CD4-positive, alpha-beta memory T cell (primary cell): ENCODE measurements around the gene TDG. TPM values are rescaled to one million over a fixed set of nuclear protein-coding genes. Genes with fewer than 3 reads are reported as not detected.

ENCODE experiments used
- CTCF ChIA-PET: fragments of 350-600 bp; sonication (Branson Sonifier 250); formaldehyde crosslinking; loops from one replicate; lab custom pipeline; 2021; ENCODE audit warnings: inconsistent platforms; ENCODE audit not compliant: partially characterized antibody; lab: Charles Lee
- POLR2A ChIA-PET: fragments of 350-600 bp; sonication (Branson Sonifier 250); formaldehyde crosslinking; loops from one replicate; lab custom pipeline; 2021; ENCODE audit not compliant: partially characterized antibody; lab: Charles Lee
- DNase-seq, 5 donors: peaks; one replicate each; pipeline versions ENCODE4 v3.0.0 to v3.0.0-alpha.2; 2020 to 2022; ENCODE audit warnings: mixed read lengths in 1 of 5
- H3K27ac ChIP-seq: one replicate; pipeline ENCODE4 v1.7.0; 2013; ENCODE audit warnings: low read depth, low read length
- H3K27me3 ChIP-seq: 2 replicates; pipeline ENCODE4 v1.7.0; 2013; ENCODE audit warnings: mild to moderate bottlenecking, low read length, moderate library complexity; ENCODE audit not compliant: insufficient read depth
- H3K36me3 ChIP-seq: 2 replicates; pipeline ENCODE4 v1.7.0; 2013; ENCODE audit warnings: mild to moderate bottlenecking, low read length, moderate library complexity; ENCODE audit not compliant: insufficient read depth
- H3K4me1 ChIP-seq: 2 replicates; pipeline ENCODE4 v1.7.0; 2013; ENCODE audit warnings: mild to moderate bottlenecking, low read length, moderate library complexity; ENCODE audit not compliant: insufficient read depth
- H3K4me3 ChIP-seq, 2 donors: one replicate each; pipeline ENCODE4 v1.7.0; 2013; ENCODE audit warnings: low read length in 2 of 2, mild to moderate bottlenecking in 1 of 2
- H3K9me3 ChIP-seq, 2 donors: one replicate each; pipeline ENCODE4 v1.7.0; 2013; ENCODE audit warnings: low read length in 2 of 2, control low read depth in 1 of 2; ENCODE audit not compliant: control insufficient read depth in 1 of 2
- H3K27ac Mint-ChIP-seq, 7 donors: one replicate each; pipeline ENCODE4 v1.8.0; 2020 to 2021; ENCODE audit warnings: mixed read lengths in 7 of 7, mild to moderate bottlenecking in 6 of 7, inconsistent platforms in 3 of 7, moderate library complexity in 3 of 7
- H3K27me3 Mint-ChIP-seq, 2 donors: one replicate each; pipeline ENCODE4 v1.8.0; 2020 to 2021; ENCODE audit warnings: mixed read lengths in 2 of 2
- H3K36me3 Mint-ChIP-seq, 2 donors: one replicate each; pipeline ENCODE4 v1.8.0; 2020 to 2021; ENCODE audit warnings: mixed read lengths in 2 of 2, inconsistent platforms in 1 of 2, mild to moderate bottlenecking in 1 of 2
- H3K4me1 Mint-ChIP-seq, 4 donors: one replicate each; pipeline ENCODE4 v1.8.0; 2020 to 2021; ENCODE audit warnings: mixed read lengths in 4 of 4, mild to moderate bottlenecking in 1 of 4
- H3K4me3 Mint-ChIP-seq, 8 donors: one replicate each; pipeline ENCODE4 v1.8.0; 2020 to 2021; ENCODE audit warnings: mixed read lengths in 8 of 8, mild to moderate bottlenecking in 7 of 8, moderate library complexity in 6 of 8, inconsistent platforms in 3 of 8
- H3K9me3 Mint-ChIP-seq, 8 donors: one replicate each; pipeline ENCODE4 v1.8.0; 2020 to 2021; ENCODE audit warnings: mixed read lengths in 8 of 8, mild to moderate bottlenecking in 5 of 8, inconsistent platforms in 3 of 8, moderate library complexity in 1 of 8
- intact Hi-C: fragments of 100-400 bp; cut with micrococcal nuclease; formaldehyde crosslinking; loops from one replicate; pipeline ENCODE4 v1.15.1; 2023
- polyA plus RNA-seq, 2 donors: library from polyadenylated mRNA; unstranded; fragments of 300-500 nt; fragmentation: Illumina TruSeq; gene quantifications; one replicate each; pipeline ENCODE4 v1.2.3, GENCODE V29; 2021
- total RNA-seq, 2 experiments: library from RNA; stranded (reverse); gene quantifications; one replicate each; pipeline ENCODE4 v1.2.3, GENCODE V29; 2021

TDG gene
- total and polyA plus RNA-seq, 4 experiments from 2014 or later = 12.9 to 38.3 (median 27.2) TPM

- ChIA-PET CTCF (interaction anchor here (1.9 kb wide), 1 partner anchor 9 kb away, joined by 4 read pairs; a partner anchor contains a TSS), POLR2A (interaction anchor here (0.8 to 2.8 kb wide), 4 partner anchors 9 to 18 kb away, joined by 3 to 16 read pairs (median 4); partner anchors contain the start of genes HSP90B1 and TDG)
- no peaks in the 10 kb centered on the region for H3K9me3 Mint-ChIP-seq
- H3K27me3 Mint-ChIP-seq = no peaks in the 10 kb centered on the region
- no peak for DNase-seq
- peaks cover 58 to 92% of the 10 kb centered on the region in 2 donors for H3K36me3 Mint-ChIP-seq
- intact Hi-C loops = no loop called here
- no peak overlapping the region for H3K4me3 ChIP-seq
- H3K27me3 ChIP-seq = no peaks in the 10 kb centered on the region
- H3K4me1 ChIP-seq = no peaks in the 10 kb centered on the region
- no peak overlapping the region for H3K4me3 Mint-ChIP-seq
- peaks cover 74% of the 10 kb centered on the region for H3K36me3 ChIP-seq
- no peak overlapping the region for H3K27ac ChIP-seq
- H3K4me1 Mint-ChIP-seq = peaks cover 8 to 20% (median 13%) of the 10 kb centered on the region in 4 donors
- peak overlapping the region in 5 of 7 donors; percentile 42 to 78 (median 53) for H3K27ac Mint-ChIP-seq
- no peaks in the 10 kb centered on the region for H3K9me3 ChIP-seq
Observed at GRCh38 chr12:103947871-103948555, 17.7 kb upstream of the TDG start.

DNA sequence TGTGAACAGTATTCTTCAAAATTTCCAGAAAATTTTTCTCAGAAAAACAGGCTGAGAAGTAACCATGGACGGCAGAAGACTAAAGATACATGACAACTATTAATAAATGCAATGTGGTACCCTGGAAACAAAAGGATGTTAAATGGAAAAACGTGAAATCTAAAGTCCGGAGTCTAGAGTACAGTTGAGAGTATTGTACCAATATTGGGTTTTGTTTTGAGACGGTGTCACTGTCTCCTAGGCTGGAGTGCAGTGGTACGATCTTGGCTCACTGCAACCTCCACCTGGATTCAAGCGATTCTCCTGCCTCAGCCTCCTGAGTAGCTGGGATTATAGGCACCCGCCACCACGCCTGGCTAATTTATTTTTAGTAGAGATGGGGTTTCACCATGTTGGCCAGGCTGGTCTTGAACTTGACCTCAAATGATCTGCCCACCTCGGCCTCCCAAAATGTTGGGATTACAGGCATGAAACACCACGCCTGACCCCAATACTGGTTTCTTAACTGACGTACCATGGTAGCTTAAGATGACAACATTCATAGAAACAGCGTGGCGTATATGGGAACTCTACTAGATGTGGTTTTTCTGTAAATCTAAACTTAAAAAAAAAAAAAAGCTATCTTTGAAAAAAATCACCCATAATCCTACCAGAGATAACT lies 16.8 kb upstream of the TDG start:
- H3K27ac Mint-ChIP-seq = peak overlapping the region; percentile 30 to 86 (median 59)
- intact Hi-C loops = no loop called here
- no peaks in the 10 kb centered on the region for H3K4me1 ChIP-seq
- peaks cover 8 to 25% (median 15%) of the 10 kb centered on the region in 4 donors for H3K4me1 Mint-ChIP-seq
- H3K36me3 Mint-ChIP-seq = peaks cover 52 to 92% of the 10 kb centered on the region in 2 donors
- DNase-seq = peak in 2 of 5 donors; percentile 8 to 14
- H3K27me3 ChIP-seq = no peaks in the 10 kb centered on the region
- no peaks in the 10 kb centered on the region for H3K9me3 ChIP-seq
- no peak overlapping the region for H3K27ac ChIP-seq
- H3K36me3 ChIP-seq = peaks cover 74% of the 10 kb centered on the region
- no peak overlapping the region for H3K4me3 ChIP-seq
- H3K27me3 Mint-ChIP-seq = no peaks in the 10 kb centered on the region
- ChIA-PET POLR2A (interaction anchor here (0.6 to 2.8 kb wide), 6 partner anchors 8 to 178 kb away, joined by 3 to 16 read pairs (median 4); partner anchors contain the start of genes HSP90B1 and TDG), CTCF (interaction anchor here (1.7 to 1.9 kb wide), 2 partner anchors 8 to 17 kb away, joined by 4 to 7 read pairs; partner anchors contain the start of gene TDG)
- H3K9me3 Mint-ChIP-seq = no peaks in the 10 kb centered on the region
- peak overlapping the region in 1 of 8 donors; percentile 17 for H3K4me3 Mint-ChIP-seq

- H3K27ac ChIP-seq = no peak overlapping the region
- H3K27ac Mint-ChIP-seq = peak overlapping the region; percentile 31 to 78 (median 60)
- no peaks in the 10 kb centered on the region for H3K27me3 ChIP-seq
- peaks cover 0 to 2% (median 0%) of the 10 kb centered on the region in 8 donors for H3K9me3 Mint-ChIP-seq
- DNase-seq = no peak
- H3K9me3 ChIP-seq = no peaks in the 10 kb centered on the region
- intact Hi-C loops = no loop called here
- no peak overlapping the region for H3K4me3 ChIP-seq
- H3K27me3 Mint-ChIP-seq = no peaks in the 10 kb centered on the region
- ChIA-PET POLR2A (interaction anchor here (1.3 to 5.9 kb wide), 4 partner anchors 13 to 23 kb away, joined by 3 to 210 read pairs (median 49); partner anchors contain the start of genes HSP90B1 and TDG), CTCF (interaction anchor here (5.4 kb wide), 1 partner anchor 13 kb away, joined by 32 read pairs; the partner anchor contains the start of gene TDG)
- H3K4me1 Mint-ChIP-seq = peaks cover 18 to 53% (median 37%) of the 10 kb centered on the region in 4 donors
- H3K4me1 ChIP-seq = peaks cover 16% of the 10 kb centered on the region
- H3K36me3 ChIP-seq = peaks cover 44% of the 10 kb centered on the region
- peak overlapping the region in 2 of 8 donors; percentile 45 to 46 for H3K4me3 Mint-ChIP-seq
- peaks cover 24 to 74% of the 10 kb centered on the region in 2 donors for H3K36me3 Mint-ChIP-seq
Observed at GRCh38 chr12:103952497-103952896, 13.2 kb upstream of the TDG start.

GRCh38 chr12:103955811-103956508 lies 9.7 kb upstream of the TDG start:
- Mint-ChIP-seq H3K27me3 (no peaks in the 10 kb centered on the region), H3K9me3 (peaks cover 0 to 2% (median 0%) of the 10 kb centered on the region in 8 donors), H3K27ac (peak overlapping the region; percentile 91 to 100 (median 99)), H3K4me1 (peaks cover 20 to 48% (median 36%) of the 10 kb centered on the region in 4 donors), H3K4me3 (peak overlapping the region; percentile 97 to 100 (median 98)), H3K36me3 (peaks cover 14 to 41% of the 10 kb centered on the region in 2 donors)
- POLR2A ChIA-PET = interaction anchor here (1.1 to 5.9 kb wide), 9 partner anchors 8 to 182 kb away, joined by 3 to 210 read pairs (median 8); partner anchors contain the start of genes HSP90B1, NFYB and TDG
- CTCF ChIA-PET = interaction anchor here (0.7 to 5.4 kb wide), 8 partner anchors 8 to 153 kb away, joined by 3 to 32 read pairs (median 4); partner anchors contain the start of genes HSP90B1 and TDG
- intact Hi-C loops = no loop called here
- Histone ChIP-seq H3K36me3 (peaks cover 20% of the 10 kb centered on the region), H3K4me3 (peak overlapping the region; percentile 61 to 96), H3K9me3 (no peaks in the 10 kb centered on the region), H3K27ac (peak overlapping the region; percentile 75), H3K27me3 (no peaks in the 10 kb centered on the region), H3K4me1 (peaks cover 16% of the 10 kb centered on the region)
- DNase-seq = no peak

DNA sequence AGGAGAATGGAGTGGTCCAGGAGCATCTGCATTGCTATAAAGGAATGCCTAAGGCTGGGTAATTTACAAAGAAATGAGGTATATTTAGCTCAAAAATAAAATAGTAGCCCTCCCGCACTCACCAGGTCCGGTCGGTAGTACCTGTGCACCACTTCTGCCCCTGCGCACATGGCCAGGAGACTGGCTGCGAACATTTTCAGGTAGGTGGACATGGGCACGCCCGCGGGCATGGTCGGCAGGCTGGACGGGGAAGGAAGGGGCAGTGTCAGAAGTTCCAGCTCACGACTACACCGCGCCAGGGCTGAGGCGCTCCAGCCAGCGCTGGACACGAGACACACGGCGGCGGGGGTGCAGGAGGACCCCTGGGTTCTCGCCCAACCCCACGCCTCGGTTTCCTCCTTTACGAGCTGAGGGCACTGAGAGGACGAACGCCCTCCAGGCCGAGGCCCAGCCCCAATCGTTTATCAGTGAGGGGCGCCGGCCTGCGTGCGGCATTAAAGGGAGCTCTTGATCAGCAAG lies 9.1 kb upstream of the TDG start:
- peaks cover 13 to 39% of the 10 kb centered on the region in 2 donors for H3K36me3 Mint-ChIP-seq
- intact Hi-C loops = loop anchor here (1.0 kb wide), 3 partner anchors 9 to 72 kb away; partner anchors contain the start of genes HSP90B1 and TDG
- peak overlapping the region; percentile 97 to 100 (median 98) for H3K4me3 Mint-ChIP-seq
- H3K4me1 Mint-ChIP-seq = peaks cover 20 to 48% (median 36%) of the 10 kb centered on the region in 4 donors
- DNase-seq = peak in 2 of 5 donors; percentile 2 to 34
- POLR2A ChIA-PET = interaction anchor here (1.0 to 5.9 kb wide), 11 partner anchors 8 to 182 kb away, joined by 3 to 210 read pairs (median 7); partner anchors contain the start of genes HSP90B1, NFYB and TDG
- peak overlapping the region; percentile 75 for H3K27ac ChIP-seq
- peaks cover 20% of the 10 kb centered on the region for H3K36me3 ChIP-seq
- peak overlapping the region; percentile 61 to 96 for H3K4me3 ChIP-seq
- peaks cover 0 to 2% (median 0%) of the 10 kb centered on the region in 8 donors for H3K9me3 Mint-ChIP-seq
- no peaks in the 10 kb centered on the region for H3K27me3 Mint-ChIP-seq
- H3K9me3 ChIP-seq = no peaks in the 10 kb centered on the region
- peaks cover 16% of the 10 kb centered on the region for H3K4me1 ChIP-seq
- H3K27me3 ChIP-seq = no peaks in the 10 kb centered on the region
- CTCF ChIA-PET = interaction anchor here (0.7 to 5.4 kb wide), 7 partner anchors 9 to 153 kb away, joined by 3 to 32 read pairs (median 4); partner anchors contain the start of genes HSP90B1 and TDG
- peak overlapping the region; percentile 91 to 100 (median 99) for H3K27ac Mint-ChIP-seq

DNA sequence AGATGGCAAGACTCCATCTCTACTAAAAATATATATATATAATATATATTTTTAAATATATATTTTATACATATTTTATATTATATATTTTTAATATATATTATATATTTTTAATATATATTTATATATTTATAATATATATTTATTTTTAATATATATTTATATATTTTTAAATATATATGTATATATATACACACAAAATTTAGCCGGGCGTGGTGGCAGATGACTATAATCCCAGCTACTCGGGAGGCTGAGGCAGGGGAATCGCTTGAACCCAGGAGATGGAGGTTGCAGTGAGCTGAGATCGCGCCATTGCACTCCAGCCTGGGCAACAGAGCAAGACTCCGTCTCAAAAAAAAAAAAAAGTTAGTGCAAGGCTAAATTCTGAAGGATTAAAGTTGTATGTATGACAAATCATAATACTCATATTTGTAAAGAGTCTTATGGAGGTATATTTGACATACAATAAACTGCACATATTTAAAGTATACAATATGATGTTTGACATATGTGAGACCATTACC lies 7.7 kb upstream of the TDG start:
- no peak overlapping the region for H3K4me3 ChIP-seq

More for the DNA sequence above, 7.7 kb upstream of the TDG start:
- Histone ChIP-seq H3K27ac (peak overlapping the region; percentile 75), H3K36me3 (peaks cover 14% of the 10 kb centered on the region), H3K27me3 (no peaks in the 10 kb centered on the region), H3K9me3 (no peaks in the 10 kb centered on the region), H3K4me1 (peaks cover 16% of the 10 kb centered on the region)
- Mint-ChIP-seq H3K9me3 (peaks cover 0 to 2% (median 0%) of the 10 kb centered on the region in 8 donors), H3K27ac (peak overlapping the region; percentile 91 to 100 (median 99)), H3K36me3 (peaks cover 1 to 26% of the 10 kb centered on the region in 2 donors), H3K4me3 (peak overlapping the region; percentile 97 to 100 (median 98)), H3K27me3 (no peaks in the 10 kb centered on the region), H3K4me1 (peaks cover 17 to 44% (median 32%) of the 10 kb centered on the region in 4 donors)
- POLR2A ChIA-PET = interaction anchor here (1.2 to 5.9 kb wide), 3 partner anchors 8 to 34 kb away, joined by 3 to 210 read pairs (median 93); partner anchors contain the start of genes HSP90B1 and TDG
- no peak for DNase-seq
- intact Hi-C loops = loop anchor here (1.0 kb wide), 3 partner anchors 7 to 74 kb away; partner anchors contain the start of genes HSP90B1 and TDG
- CTCF ChIA-PET = no interaction called here
